DMS53 (cell line): ENCODE data around the gene SSH2.
A peak's percentile ranks its signal among the peaks of the same experiment; 100 is the strongest.

Source experiments
- DNase-seq: peaks from one replicate; lab custom pipeline; 2025; lab: John Stamatoyannopoulos, UW

SSH2 gene

GRCh38 chr17:29624586-29624985, 305.4 kb downstream of the SSH2 start:
- DNase-seq = no peak

DNA sequence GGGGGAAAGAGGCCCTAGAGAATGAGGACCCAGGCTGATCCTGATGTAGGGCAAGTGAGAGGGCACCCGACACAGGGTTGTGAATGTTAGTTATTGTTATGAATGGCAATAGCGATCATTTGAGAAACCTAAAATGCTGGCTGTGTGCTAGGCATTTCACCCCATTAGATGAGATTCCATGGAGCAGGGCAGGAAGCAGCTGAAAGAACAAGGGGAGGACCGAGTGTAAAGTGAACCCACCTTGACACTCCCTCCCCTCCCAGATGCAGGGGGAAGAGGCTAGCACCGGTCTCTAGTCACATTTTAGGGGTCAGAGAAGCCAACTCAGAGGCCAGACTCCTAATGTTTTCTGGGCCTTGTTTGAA, 306.8 kb downstream of the SSH2 start:
- peak; percentile 45 for DNase-seq

GRCh38 chr17:29622337-29623282, 307.4 kb downstream of the SSH2 start, which contains the start of gene CORO6:
Gene CORO6, minus strand, starts transcription at chr17:29622912. Its CDS starts 1,491 bp downstream, at chr17:29621421.
- DNase-seq = peak; percentile 62

GRCh38 chr17:29621751-29622194, 308.3 kb downstream of the SSH2 start:
- peak; percentile 10 for DNase-seq

- no peak for DNase-seq
Observed at GRCh38 chr17:29620779-29621500, 309.1 kb downstream of the SSH2 start.

- DNase-seq = peak; percentile 46
Observed at GRCh38 chr17:29620271-29620670, 309.8 kb downstream of the SSH2 start.

DNA sequence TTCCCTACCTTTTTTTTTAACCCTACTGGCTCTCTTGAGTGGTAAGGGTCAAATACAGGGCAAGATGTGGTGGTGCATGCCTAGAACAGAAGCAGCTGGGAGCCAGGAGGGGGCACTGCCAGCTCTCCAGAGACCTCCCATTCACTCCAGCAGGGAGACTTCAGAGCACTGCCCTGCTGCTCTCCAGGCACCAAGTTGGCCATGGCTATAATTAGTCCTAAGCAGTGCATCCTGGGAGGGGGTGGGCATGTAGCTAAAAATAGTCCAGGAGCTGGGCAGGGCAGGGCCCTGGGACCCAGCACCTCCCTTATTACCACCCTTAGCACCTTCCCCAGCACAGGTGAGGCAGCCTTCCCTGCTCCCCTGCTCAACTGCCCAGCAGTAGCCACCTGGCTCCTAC, 310.8 kb downstream of the SSH2 start:
- peak; percentile 35 for DNase-seq

- DNase-seq = no peak
Observed at GRCh38 chr17:29618272-29619065, 311.6 kb downstream of the SSH2 start.

DNA sequence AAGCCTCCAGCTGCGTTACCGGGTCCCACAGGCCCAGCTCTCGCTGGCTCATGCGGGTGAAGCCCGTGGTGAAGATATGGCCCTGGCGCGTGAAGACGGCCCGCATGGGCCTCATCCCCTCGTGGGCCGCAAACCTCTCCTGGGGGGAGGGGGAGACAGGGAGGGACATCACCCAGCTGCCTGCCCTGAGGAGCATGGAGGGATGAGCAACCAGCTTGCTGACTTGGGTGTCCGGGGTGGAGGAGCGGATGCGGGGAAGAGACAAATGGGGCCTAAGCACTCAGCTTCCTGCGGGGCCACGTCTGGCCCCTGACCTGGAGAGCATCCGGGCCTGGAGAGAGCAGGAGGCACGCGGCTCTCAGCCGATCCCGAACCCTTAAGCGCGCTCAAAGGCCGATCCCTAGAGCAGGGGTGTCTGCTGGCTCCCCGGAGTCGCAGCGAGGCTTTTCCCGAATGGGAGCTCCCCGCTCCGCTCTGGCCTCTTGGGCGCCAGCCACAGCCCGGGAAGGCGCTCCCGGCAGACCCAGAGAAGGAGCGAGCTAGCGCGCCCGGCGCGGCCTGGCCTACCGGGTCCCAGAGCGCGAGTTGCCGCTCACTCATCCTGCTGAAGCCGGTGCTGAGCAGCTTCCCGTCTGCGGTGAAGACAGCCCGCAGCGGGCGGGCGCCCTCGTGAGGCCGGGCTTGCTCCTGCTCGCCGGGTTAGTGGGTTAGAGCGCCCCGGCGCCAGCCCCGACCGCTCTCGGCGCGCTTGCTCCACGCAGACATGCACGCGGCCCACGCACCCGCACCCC, 312.4 kb downstream of the SSH2 start:
- peak; percentile 91 for DNase-seq

DNA sequence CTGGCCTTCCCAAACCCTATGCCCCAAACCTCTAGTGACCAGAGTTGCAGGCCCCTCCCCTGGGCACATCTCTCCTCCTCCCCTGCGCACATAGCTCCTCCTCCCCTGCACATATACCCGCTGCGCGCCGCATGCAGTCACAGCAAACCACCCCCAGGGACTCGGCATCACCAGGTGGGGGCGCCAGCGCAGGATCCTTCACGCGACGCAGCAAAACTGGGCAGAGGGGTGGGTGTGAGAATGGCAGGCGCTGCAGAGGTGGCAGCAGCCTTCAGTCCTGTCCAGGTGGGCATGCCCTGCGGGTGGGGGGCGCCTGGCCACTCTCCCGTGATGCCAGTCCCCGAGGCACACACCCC, 312.9 kb downstream of the SSH2 start:
- DNase-seq = peak; percentile 94

GRCh38 chr17:29616300-29617048, 313.6 kb downstream of the SSH2 start:
- peak; percentile 70 for DNase-seq

DNA sequence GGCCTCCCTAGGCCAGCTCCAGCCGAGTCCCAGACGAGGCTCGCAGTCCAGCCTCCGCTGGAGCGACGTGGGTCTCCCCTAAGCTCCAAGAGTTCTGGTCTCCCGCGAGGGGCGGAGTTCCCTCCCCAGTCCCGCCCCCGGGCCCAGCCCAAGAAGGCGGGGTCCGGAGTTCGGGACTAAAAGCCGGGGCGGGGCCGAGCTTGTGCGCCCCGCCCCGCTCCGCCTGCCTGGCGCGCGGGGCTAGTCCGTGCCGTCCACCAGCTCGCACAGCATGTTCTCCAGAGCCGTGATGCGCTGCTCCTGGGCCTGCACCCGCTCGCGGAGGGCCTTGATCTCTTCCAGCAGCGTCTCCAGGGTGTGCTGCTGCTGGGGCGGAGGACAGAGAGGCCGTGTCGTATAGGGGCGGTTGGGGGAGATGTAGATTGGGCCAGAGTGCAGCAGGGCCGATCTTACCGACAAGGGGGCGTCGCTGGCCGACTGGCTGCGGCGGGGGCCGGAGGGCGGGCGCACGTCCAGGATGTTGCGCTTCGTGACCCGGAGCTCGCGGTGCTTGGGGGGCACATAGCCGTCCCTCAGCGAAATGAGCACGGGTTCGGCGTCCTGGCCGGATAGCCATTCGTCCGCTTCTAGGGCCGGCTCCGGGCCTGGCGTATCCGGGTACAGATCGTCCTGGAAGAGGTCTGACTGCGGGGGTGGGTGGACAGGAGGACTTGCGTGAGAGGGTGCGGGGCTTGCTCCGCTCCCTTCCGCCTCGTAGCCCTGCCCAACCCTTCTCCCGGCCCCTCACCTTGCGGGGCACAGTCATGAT, 314.3 kb downstream of the SSH2 start:
- peak; percentile 92 for DNase-seq

- DNase-seq = peak; percentile 20
Observed at GRCh38 chr17:29615048-29615385, 315.0 kb downstream of the SSH2 start.

DNA sequence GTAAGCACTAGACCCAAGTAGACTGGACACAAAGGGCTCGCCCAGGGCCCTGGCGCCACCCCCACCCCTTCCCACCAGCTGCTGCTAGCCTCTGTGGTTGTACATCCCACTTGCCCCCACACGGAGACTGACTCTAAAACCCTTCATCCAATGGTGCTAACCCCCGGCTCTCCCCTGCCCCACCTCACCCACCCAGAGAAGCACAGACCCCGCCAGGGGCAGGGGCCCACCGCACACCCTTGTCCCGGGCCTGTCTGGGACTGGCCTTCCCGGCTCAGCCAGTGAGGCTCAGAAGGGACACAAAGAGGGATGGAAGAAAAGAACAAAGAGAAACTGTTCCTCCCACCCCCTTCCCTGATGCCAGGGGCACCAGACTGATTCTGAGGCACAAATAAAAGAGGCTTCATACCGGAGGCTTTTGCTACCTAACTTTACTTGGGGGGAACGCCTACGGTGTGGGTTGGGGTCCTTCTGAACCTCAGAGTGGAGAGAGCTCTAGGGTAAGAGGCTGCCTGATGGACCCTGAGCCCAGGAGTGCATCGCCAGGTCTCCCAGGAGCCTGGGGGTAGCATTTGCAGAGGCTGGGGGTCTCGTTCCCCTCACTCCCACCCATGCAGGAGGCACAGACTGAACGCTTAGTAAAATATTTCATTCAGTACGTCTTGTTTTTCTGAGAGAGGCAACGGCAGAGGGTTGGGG, 315.5 kb downstream of the SSH2 start:
- DNase-seq = no peak

DNA sequence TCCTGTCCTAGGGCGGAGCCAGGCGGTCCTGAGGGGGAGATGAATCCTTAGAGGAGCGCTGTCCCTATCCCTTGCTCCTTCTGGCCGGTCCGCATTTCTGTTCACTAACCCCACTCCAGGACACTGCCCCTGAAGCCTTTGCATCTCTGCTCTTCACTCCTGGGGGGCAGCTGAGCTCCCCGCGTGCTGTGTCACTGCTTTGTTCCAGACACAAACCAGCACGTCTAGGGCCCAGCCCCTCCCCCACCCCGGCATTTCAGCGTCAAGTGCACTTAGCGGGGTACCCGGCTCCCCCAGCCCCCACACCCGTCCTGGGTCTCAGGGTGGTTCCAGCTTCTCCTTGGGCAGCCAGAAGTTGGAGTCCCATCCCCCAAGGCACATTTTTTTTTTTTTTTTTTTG, 316.2 kb downstream of the SSH2 start:
- no peak for DNase-seq

- DNase-seq = no peak
Observed at GRCh38 chr17:29613352-29613837, 316.6 kb downstream of the SSH2 start.

GRCh38 chr17:29612404-29613280, 317.4 kb downstream of the SSH2 start:
- no peak for DNase-seq

- no peak for DNase-seq
Observed at GRCh38 chr17:29612094-29612403, 318.0 kb downstream of the SSH2 start.
